Measurements from ENCODE around the gene ZIC2. TPM values are rescaled to one million over a fixed set of nuclear protein-coding genes. Genes with fewer than 3 reads are reported as not detected.

Gene ZIC2
- total RNA-seq, 6 donors from 2014 or later = 0.69 to 0.84 TPM; not detected in 4

- H3K9me3 ChIP-seq = peaks cover 0 to 4% (median 2%) of the 10 kb centered on the region in 4 donors
- DNase-seq = no peak
- H3K27me3 ChIP-seq = peaks cover 3 to 90% (median 68%) of the 10 kb centered on the region in 4 donors
- no peak for ATAC-seq (ENCODE audit: low FRiP score in 2 of 2)
- no peak overlapping the region for H3K27ac ChIP-seq
- 7 to 8% methylated on average over 17 to 18 of the region's 18 CpGs for WGBS, 2 donors
- H3K4me1 ChIP-seq = peaks cover 32 to 49% (median 37%) of the 10 kb centered on the region in 4 donors
- no peaks in the 10 kb centered on the region for H3K36me3 ChIP-seq
- TF ChIP-seq POLR2A (IDR thresholded peaks at IDR 0.05) (no peak), CTCF (IDR thresholded peaks at IDR 0.05) (no peak), EP300 (IDR thresholded peaks at IDR 0.05) (no peak)
- no peak overlapping the region for H3K4me3 ChIP-seq
Measured at GRCh38 chr13:99978799-99979452, 2.7 kb upstream of the ZIC2 start.

- DNase-seq (peak; percentile 19 to 70), ATAC-seq (ENCODE audit: low FRiP score in 2 of 2) (no peak)
- H3K27me3 ChIP-seq = peaks cover 3 to 90% (median 71%) of the 10 kb centered on the region in 4 donors
- no peaks in the 10 kb centered on the region for H3K36me3 ChIP-seq
- H3K4me1 ChIP-seq = peaks cover 32 to 50% (median 37%) of the 10 kb centered on the region in 4 donors
- WGBS, 2 donors = 4 to 7% methylated on average over 32 to 53 of the region's 59 CpGs
- no peak overlapping the region for H3K27ac ChIP-seq
- peaks cover 0 to 4% (median 2%) of the 10 kb centered on the region in 4 donors for H3K9me3 ChIP-seq
- TF ChIP-seq EP300 (IDR thresholded peaks at IDR 0.05) (no peak), CTCF (IDR thresholded peaks at IDR 0.05) (no peak), POLR2AphosphoS5 (IDR thresholded peaks at IDR 0.05) (no peak), POLR2A (IDR thresholded peaks at IDR 0.05) (no peak)
- peak overlapping the region in 3 of 4 donors; percentile 36 to 49 (median 49) for H3K4me3 ChIP-seq
Measured at GRCh38 chr13:99979453-99980200, 2.0 kb upstream of the ZIC2 start.

- peaks cover 32 to 56% (median 37%) of the 10 kb centered on the region in 4 donors for H3K4me1 ChIP-seq
- peak; percentile 42 to 93 for DNase-seq
Measured at GRCh38 chr13:99980201-99980823, 1.3 kb upstream of the ZIC2 start.

More at GRCh38 chr13:99980201-99980823, 1.3 kb upstream of the ZIC2 start:
- WGBS, 2 donors = 7% methylated on average over 9 of the region's 76 CpGs; no CpG with 5 or more reads in 1 of the 2 donors
- ATAC-seq (ENCODE audit: low FRiP score in 2 of 2) = peak in 1 of 2 donors; percentile 87
- H3K27ac ChIP-seq = no peak overlapping the region
- peaks cover 4 to 89% (median 74%) of the 10 kb centered on the region in 4 donors for H3K27me3 ChIP-seq
- no peaks in the 10 kb centered on the region for H3K36me3 ChIP-seq
- TF ChIP-seq EP300 (IDR thresholded peaks at IDR 0.05) = no peak
- TF ChIP-seq POLR2A (IDR thresholded peaks at IDR 0.05) = no peak
- no peak for TF ChIP-seq POLR2AphosphoS5 (IDR thresholded peaks at IDR 0.05)
- TF ChIP-seq CTCF (IDR thresholded peaks at IDR 0.05) = no peak
- peak overlapping the region; percentile 20 to 49 (median 42) for H3K4me3 ChIP-seq
- peaks cover 0 to 4% (median 2%) of the 10 kb centered on the region in 4 donors for H3K9me3 ChIP-seq
